IMR-90 (cell line): ENCODE data around the gene ADAMTS10. TPM values are rescaled to one million over a fixed set of nuclear protein-coding genes. Genes with fewer than 3 reads are reported as not detected.
A peak's percentile ranks its signal among the peaks of the same experiment; 100 is the strongest.

ENCODE experiments used
- ATAC-seq: fragments of 200-7000 bp; cut with Tn5 transposase; 2 replicates; pipeline ENCODE4 v1.9.1; 2020; ENCODE audit warnings: low read depth, mild to moderate bottlenecking, moderate library complexity
- BruUV-seq: library from RNA; stranded (reverse); fragments of 400-500 nt; replicated peaks from 2 replicates; lab custom pipeline; 2021; lab: Mats Ljungman, UMichigan
- CTCF ChIA-PET: fragments of 300-600 bp; formaldehyde crosslinking; extraction: SDS; loops from one replicate; lab custom pipeline; 2021; ENCODE audit warnings: antibody characterized with exemption; lab: Yijun Ruan, JAX
- POLR2A ChIA-PET: fragments of 300-600 bp; sonication (Branson Sonifier 250); formaldehyde crosslinking; loops from one replicate; lab custom pipeline; 2022; ENCODE audit warnings: antibody characterized with exemption; ENCODE audit not compliant: unreplicated experiment; lab: Charles Lee
- DNase-seq: peaks from one replicate; pipeline ENCODE4 v3.0.0; 2013
- H2AFZ ChIP-seq: replicated peaks from 2 replicates; pipeline ENCODE3; 2013; ENCODE audit warnings: low read length, mild to moderate bottlenecking; ENCODE audit not compliant: poor library complexity
- H2AK5ac ChIP-seq: 2 replicates; pipeline ENCODE4 v1.6.1; 2013; ENCODE audit warnings: low read depth, low read length, inconsistent platforms
- H2AK9ac ChIP-seq: replicated peaks from 2 replicates; pipeline ENCODE3; 2013; ENCODE audit warnings: mild to moderate bottlenecking, low read depth, low read length, moderate library complexity; ENCODE audit not compliant: poor library complexity
- H2BK120ac ChIP-seq: 2 replicates; pipeline ENCODE4 v1.6.1; 2013; ENCODE audit warnings: low read depth, low read length, inconsistent platforms
- H2BK15ac ChIP-seq: 3 replicates; pipeline ENCODE4 v1.6.1; 2013; ENCODE audit warnings: low read depth, low read length, inconsistent platforms
- H2BK20ac ChIP-seq: 2 replicates; pipeline ENCODE4 v1.6.1; 2013; ENCODE audit warnings: low read depth, mild to moderate bottlenecking, inconsistent platforms, low read length, moderate library complexity
- H2BK5ac ChIP-seq: 2 replicates; pipeline ENCODE4 v1.6.1; 2013; ENCODE audit warnings: mild to moderate bottlenecking, low read depth, low read length, inconsistent platforms; ENCODE audit not compliant: poor library complexity, severe bottlenecking
- H3K14ac ChIP-seq: replicated peaks from 2 replicates; pipeline ENCODE4 v1.6.1; 2013; ENCODE audit warnings: low read depth, low read length, inconsistent platforms
- H3K18ac ChIP-seq: 2 replicates; pipeline ENCODE4 v1.6.1; 2013; ENCODE audit warnings: low read depth, low read length, control low read depth
- H3K23ac ChIP-seq: 2 replicates; pipeline ENCODE4 v1.6.1; 2013; ENCODE audit warnings: low read depth, low read length, inconsistent platforms
- H3K27ac ChIP-seq: 2 replicates; pipeline ENCODE4 v1.5.1; 2013; ENCODE audit warnings: mild to moderate bottlenecking, control low read depth, low read length; ENCODE audit not compliant: insufficient read depth
- H3K27me3 ChIP-seq: 2 replicates; pipeline ENCODE4 v1.6.1; 2013; ENCODE audit warnings: low read length; ENCODE audit not compliant: control insufficient read depth, insufficient read depth
- H3K36me3 ChIP-seq: 2 replicates; pipeline ENCODE4 v1.6.1; 2013; ENCODE audit warnings: low read length, mixed read lengths; ENCODE audit not compliant: control insufficient read depth, insufficient read depth
- H3K4ac ChIP-seq: 2 replicates; pipeline ENCODE4 v1.6.1; 2013; ENCODE audit warnings: low read depth, low read length, inconsistent platforms
- H3K4me1 ChIP-seq: 2 replicates; pipeline ENCODE4 v1.6.1; 2013; ENCODE audit warnings: low read length, mixed read lengths; ENCODE audit not compliant: control insufficient read depth, insufficient read depth
- H3K4me2 ChIP-seq: 2 replicates; pipeline ENCODE4 v1.6.1; 2013; ENCODE audit warnings: low read depth, mild to moderate bottlenecking, control low read depth, low read length, moderate library complexity
- H3K4me3 ChIP-seq: 2 replicates; pipeline ENCODE4 v1.5.1; 2013; ENCODE audit warnings: low read depth, mild to moderate bottlenecking, control low read depth, low read length, moderate library complexity; ENCODE audit not compliant: insufficient read depth
- H3K56ac ChIP-seq: 2 replicates; pipeline ENCODE4 v1.6.1; 2013; ENCODE audit warnings: low read length, inconsistent platforms; ENCODE audit not compliant: insufficient read depth; ENCODE audit errors: extremely low read depth
- H3K79me1 ChIP-seq, 2 experiments: 2 replicates each; pipeline ENCODE4 v1.6.1; 2013; ENCODE audit warnings: low read length in 2 of 2, inconsistent platforms in 1 of 2, low read depth in 1 of 2
- H3K9ac ChIP-seq: 2 replicates; pipeline ENCODE4 v1.6.1; 2013; ENCODE audit warnings: low read depth, low read length, control low read depth
- H3K9me1 ChIP-seq: 2 replicates; pipeline ENCODE4 v1.6.1; 2013; ENCODE audit warnings: low read length, inconsistent platforms; ENCODE audit not compliant: insufficient read depth
- H3K9me3 ChIP-seq: 2 replicates; pipeline ENCODE4 v1.6.1; 2013; ENCODE audit warnings: low read length; ENCODE audit not compliant: control insufficient read depth, insufficient read depth
- H4K20me1 ChIP-seq: 2 replicates; pipeline ENCODE4 v1.6.1; 2013; ENCODE audit warnings: low read length, inconsistent platforms; ENCODE audit not compliant: insufficient read depth
- H4K5ac ChIP-seq: 2 replicates; pipeline ENCODE4 v1.6.1; 2013; ENCODE audit warnings: mild to moderate bottlenecking, low read depth, low read length, control low read depth
- H4K8ac ChIP-seq, 2 experiments: 2 replicates each; pipeline ENCODE4 v1.6.1; 2013; ENCODE audit warnings: low read depth in 2 of 2, low read length in 2 of 2, control low read depth in 1 of 2, inconsistent platforms in 1 of 2
- H4K91ac ChIP-seq: 2 replicates; pipeline ENCODE4 v1.6.1; 2013; ENCODE audit warnings: low read depth, low read length, inconsistent platforms; ENCODE audit not compliant: insufficient read depth
- MAFK ChIP-seq: IDR thresholded peaks from 2 replicates; pipeline ENCODE4 v1.6.1; 2012; ENCODE audit warnings: low read depth, low read length, improper control_type of control experiment
- MXI1 ChIP-seq: IDR thresholded peaks from 2 replicates; pipeline ENCODE4 v1.6.1; 2012; ENCODE audit warnings: low read depth, mild to moderate bottlenecking, low read length, moderate library complexity, borderline replicate concordance
- RAD21 ChIP-seq: IDR thresholded peaks from 2 replicates; pipeline ENCODE4 v1.6.1; 2012; ENCODE audit warnings: low read length, improper control_type of control experiment
- RCOR1 ChIP-seq: IDR thresholded peaks from 2 replicates; pipeline ENCODE4 v1.6.1; 2012; ENCODE audit warnings: mild to moderate bottlenecking, low read length, improper control_type of control experiment; ENCODE audit not compliant: insufficient replicate concordance
- SMC3 ChIP-seq: fragments of 150-350 bp; IDR thresholded peaks from 2 replicates; pipeline ENCODE4 v1.6.1; 2016; ENCODE audit warnings: low read depth, mild to moderate bottlenecking, antibody characterized with exemption, low read length, moderate library complexity
- WGBS, 2 experiments: methylation state at CpG; one replicate each; pipeline versions ENCODE4 v1.1.5 to v1.1.7; 2013; ENCODE audit warnings: missing lambda C conversion rate in 2 of 2; ENCODE audit not compliant: insufficient read length in 1 of 2; ENCODE audit errors: extremely low coverage in 2 of 2; 5-methylcytosine and 5-hydroxymethylcytosine counted together
- dilution Hi-C: fragments of 300-500 bp; cut with HindIII; formaldehyde crosslinking; loops from one replicate; pipeline ENCODE4 v1.14.3; 2018; ENCODE audit warnings: low sequenced_read_pairs; ENCODE audit not compliant: unreplicated experiment
- in situ Hi-C: fragments of 300-500 bp; cut with MboI; formaldehyde crosslinking; loops from 3 replicates; pipeline ENCODE4 v1.14.3; 2019; ENCODE audit warnings: low sequenced_read_pairs, inconsistent platforms, mixed read lengths
- intact Hi-C: fragments of 100-400 bp; cut with micrococcal nuclease; formaldehyde crosslinking; loops from 2 replicates; pipeline ENCODE4 v1.10.0; 2022
- polyA plus RNA-seq, 3 experiments: library from polyadenylated mRNA; depleted of rRNA; stranded (reverse); fragments of >200 nt; gene quantifications; 2 replicates each; pipeline ENCODE4 v1.2.3, GENCODE V29; 2012; ENCODE audit warnings: low replicate concordance in 1 of 3
- total RNA-seq: library from RNA; depleted of rRNA; stranded (reverse); fragments of >200 nt; gene quantifications from 2 replicates; pipeline ENCODE4 v1.2.3, GENCODE V29; 2012
- TF ChIP-seq, protein P1 (sequence below): conservative IDR thresholded peaks from 2 replicates; pipeline ENCODE4 v1.5.1; 2012; ENCODE audit warnings: mild to moderate bottlenecking, low read depth, low read length, improper control_type of control experiment

Gene ADAMTS10
- total and polyA plus RNA-seq, 2 of the 4 experiments (the other 2 are of a cell fraction): 3.4 to 11.5 TPM

DNA sequence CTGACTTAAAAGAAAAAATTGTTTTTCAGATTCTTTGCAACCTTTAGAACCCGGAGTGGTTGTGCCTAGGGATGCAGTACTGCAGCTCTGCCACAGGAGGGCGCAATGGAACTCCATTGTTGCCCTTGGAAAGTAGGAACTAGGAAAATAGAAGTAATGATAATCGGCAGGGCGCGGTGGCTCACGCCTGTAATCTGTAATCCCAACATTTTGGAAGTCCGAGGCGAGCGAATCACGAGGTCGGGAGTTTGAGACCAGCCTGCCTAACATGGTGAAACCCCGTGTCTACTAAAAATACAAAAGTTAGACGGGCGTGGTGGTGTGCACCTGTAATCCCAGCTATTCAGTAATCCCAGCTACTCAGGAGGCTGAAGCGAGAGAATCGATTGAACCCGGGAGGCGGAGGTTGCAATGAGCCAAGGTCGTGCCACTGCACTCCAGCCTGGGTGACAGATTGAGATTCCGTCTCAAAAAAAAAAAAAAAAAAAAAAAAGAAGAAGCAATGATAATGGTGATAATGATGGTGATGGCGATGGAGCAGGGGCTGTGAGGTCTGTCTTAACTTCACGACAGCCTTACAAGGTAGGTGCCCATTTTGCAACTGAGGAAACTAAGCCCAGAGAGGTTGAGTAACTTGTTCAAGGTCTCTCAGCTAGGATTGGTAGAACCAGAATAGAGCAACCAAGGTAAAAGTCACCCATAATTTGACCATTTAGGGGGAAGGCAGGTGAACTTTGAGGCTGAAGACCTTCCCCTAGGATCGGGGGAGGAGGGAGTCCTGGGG lies 5.5 kb upstream of the ADAMTS10 start:
- H4K20me1 ChIP-seq: 0 out of 2 replicates have a peak, but pooled peaks cover 5% of the 10 kb centered on the region
- TF ChIP-seq MXI1 (no peak), SMC3 (peak; percentile 70), RAD21 (peak; percentile 65), MAFK (no peak), RCOR1 (no peak)
- TF ChIP-seq, protein P1, sequence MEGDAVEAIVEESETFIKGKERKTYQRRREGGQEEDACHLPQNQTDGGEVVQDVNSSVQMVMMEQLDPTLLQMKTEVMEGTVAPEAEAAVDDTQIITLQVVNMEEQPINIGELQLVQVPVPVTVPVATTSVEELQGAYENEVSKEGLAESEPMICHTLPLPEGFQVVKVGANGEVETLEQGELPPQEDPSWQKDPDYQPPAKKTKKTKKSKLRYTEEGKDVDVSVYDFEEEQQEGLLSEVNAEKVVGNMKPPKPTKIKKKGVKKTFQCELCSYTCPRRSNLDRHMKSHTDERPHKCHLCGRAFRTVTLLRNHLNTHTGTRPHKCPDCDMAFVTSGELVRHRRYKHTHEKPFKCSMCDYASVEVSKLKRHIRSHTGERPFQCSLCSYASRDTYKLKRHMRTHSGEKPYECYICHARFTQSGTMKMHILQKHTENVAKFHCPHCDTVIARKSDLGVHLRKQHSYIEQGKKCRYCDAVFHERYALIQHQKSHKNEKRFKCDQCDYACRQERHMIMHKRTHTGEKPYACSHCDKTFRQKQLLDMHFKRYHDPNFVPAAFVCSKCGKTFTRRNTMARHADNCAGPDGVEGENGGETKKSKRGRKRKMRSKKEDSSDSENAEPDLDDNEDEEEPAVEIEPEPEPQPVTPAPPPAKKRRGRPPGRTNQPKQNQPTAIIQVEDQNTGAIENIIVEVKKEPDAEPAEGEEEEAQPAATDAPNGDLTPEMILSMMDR: peak; percentile 92
- no peak overlapping the region for H3K23ac ChIP-seq
- no peak overlapping the region for H3K27ac ChIP-seq
- no peaks in the 10 kb centered on the region for H3K36me3 ChIP-seq
- no peak overlapping the region for H3K4me3 ChIP-seq
- H4K91ac ChIP-seq: no peak overlapping the region
- H2BK15ac ChIP-seq: no peak overlapping the region
- H3K4me2 ChIP-seq: no peak overlapping the region
- WGBS, 2 experiments: 44% methylated on average over 19 of the region's 23 CpGs; no CpG with 5 or more reads in 1 of the 2 experiments
- DNase-seq: peak; percentile 55
- in situ Hi-C loops (no loop called here), dilution Hi-C loops (no loop called here), intact Hi-C loops (loop anchor here (1.0 to 5.0 kb wide), 2 partner anchors 26 to 216 kb away; partner anchors contain the start of genes MBD3L1 and ZNF558)
- H3K4ac ChIP-seq: no peak overlapping the region
- H3K79me1 ChIP-seq: no peaks in the 10 kb centered on the region
- H2BK20ac ChIP-seq: no peak overlapping the region
- no peak overlapping the region for H2AFZ ChIP-seq
- CTCF ChIA-PET: interaction anchor here (0.7 to 1.3 kb wide), 2 partner anchors 26 to 274 kb away, joined by 3 to 6 read pairs; no protein-coding TSS in a partner anchor
- H3K9me1 ChIP-seq: no peaks in the 10 kb centered on the region; the same call in 1 of the 2 replicates
- no peak overlapping the region for H3K56ac ChIP-seq
- peaks cover 6% of the 10 kb centered on the region; the same call in 1 of the 2 replicates for H3K27me3 ChIP-seq
- H4K5ac ChIP-seq: no peak overlapping the region
- H2BK120ac ChIP-seq: no peak overlapping the region
- no peak overlapping the region for H2AK5ac ChIP-seq
- H2BK5ac ChIP-seq: no peak overlapping the region
- H3K14ac ChIP-seq: no peak overlapping the region
- POLR2A ChIA-PET: no interaction called here
- no peak overlapping the region for H4K8ac ChIP-seq
- H3K4me1 ChIP-seq: peaks cover 2% of the 10 kb centered on the region; the same call in 1 of the 2 replicates
- H3K9ac ChIP-seq: no peak overlapping the region
- ATAC-seq: peak; percentile 66
- BruUV-seq: no TSS peak
- no peaks in the 10 kb centered on the region for H3K9me3 ChIP-seq
- no peak overlapping the region for H3K18ac ChIP-seq
- no peak overlapping the region for H2AK9ac ChIP-seq
